NCI-H748 treated with DMSO at 0.1 percent for 48 hours (cell line): ENCODE measurements around the gene DCUN1D2.

Experiments
- DNase-seq: peaks from one replicate; lab custom pipeline; 2025; lab: John Stamatoyannopoulos, UW

The DCUN1D2 gene

GRCh38 chr13:113407103-113407530, 83.4 kb downstream of the DCUN1D2 start:
- no peak for DNase-seq

GRCh38 chr13:113406321-113407102, 84.0 kb downstream of the DCUN1D2 start:
- no peak for DNase-seq
